T-helper 22 cell (primary cell): Measurements from ENCODE around the gene IGFBP7.

Experiments
- DNase-seq: peaks from one replicate; pipeline ENCODE4 v3.0.0-alpha.2; 2020; ENCODE audit warnings: low read depth

Gene IGFBP7

DNA sequence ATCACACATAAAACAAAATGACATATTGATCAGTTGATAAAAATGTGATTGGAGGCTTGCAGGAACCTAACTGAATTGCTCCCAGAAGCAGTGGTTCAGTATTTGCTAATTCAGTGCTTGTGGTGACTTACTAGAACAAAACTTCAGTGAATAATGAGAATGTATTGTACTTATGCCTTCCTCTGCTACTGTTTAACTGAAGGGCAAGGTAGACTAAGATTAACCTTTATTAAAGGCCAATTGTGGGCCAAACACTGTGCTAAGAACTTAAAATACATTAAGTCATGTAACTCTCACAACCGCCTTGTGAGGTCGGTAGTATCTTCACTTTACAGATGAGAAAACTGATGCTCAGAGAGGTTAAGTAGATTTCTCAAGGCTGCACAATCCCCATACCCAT, 14.9 kb downstream of the IGFBP7 start:
- no peak for DNase-seq

DNA sequence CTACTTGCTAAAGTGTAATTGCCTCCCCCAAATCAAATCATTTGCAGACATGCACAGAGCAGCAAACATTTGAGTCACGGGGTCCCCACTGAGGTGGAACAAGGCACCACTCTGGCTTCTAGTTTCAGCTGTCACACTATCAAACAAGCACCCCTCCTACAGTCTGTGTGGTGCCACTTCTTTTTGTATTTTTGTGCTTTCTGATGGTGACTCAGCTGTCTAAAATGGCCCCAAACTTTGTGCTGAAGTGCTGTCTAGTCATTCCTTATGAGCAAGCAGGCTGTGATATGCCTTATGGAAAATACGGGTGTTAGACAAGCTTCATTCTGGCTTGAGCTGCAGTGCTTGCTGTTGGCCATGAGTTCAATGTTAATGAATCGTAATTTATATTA, 15.4 kb downstream of the IGFBP7 start:
- no peak for DNase-seq

DNA sequence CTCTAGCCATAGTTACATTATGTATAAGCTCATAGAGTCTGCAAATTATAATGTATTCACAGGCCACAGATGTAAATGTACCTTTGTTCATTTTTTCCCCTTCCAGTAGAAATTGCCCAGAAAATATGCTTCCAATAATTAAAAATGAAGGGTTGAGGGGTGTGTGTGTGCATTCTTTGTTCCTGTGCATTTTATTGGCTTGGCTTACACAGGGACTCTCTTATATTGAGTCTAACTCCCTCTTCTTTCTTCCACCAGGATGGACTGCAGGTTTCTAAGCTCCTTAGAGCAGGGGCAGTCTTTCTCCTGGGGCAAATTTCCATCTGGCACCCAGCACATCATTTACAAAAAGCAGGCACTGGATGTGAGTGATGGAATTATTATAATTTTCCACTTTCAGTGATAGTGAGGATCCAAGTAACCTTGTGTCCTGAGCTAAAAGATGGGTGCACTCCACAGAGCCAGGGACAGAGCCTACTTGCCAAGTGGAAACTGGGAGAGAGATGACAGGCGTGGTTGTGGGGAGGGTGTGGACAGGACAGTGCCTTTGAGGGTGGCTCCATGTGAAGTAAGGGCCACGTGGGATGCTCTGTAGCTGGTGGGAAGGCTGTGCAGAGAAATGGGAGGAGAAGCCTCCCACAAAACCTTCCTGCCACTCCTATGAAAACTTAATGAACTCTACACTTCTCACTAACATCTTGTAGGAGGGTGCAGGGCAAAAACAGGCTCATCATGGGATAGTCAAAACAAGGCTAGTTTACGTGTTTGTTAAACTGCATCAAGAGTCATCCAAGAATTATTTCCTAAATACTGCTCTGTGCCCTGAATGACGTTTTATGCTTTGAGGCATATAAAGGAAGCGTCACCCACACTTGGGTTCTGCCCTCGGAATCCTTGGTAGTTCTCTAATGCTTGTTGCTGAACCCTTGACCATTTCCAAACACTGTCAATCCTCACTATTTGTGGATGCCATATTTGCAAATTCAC, 16.0 kb downstream of the IGFBP7 start:
- no peak for DNase-seq

DNA sequence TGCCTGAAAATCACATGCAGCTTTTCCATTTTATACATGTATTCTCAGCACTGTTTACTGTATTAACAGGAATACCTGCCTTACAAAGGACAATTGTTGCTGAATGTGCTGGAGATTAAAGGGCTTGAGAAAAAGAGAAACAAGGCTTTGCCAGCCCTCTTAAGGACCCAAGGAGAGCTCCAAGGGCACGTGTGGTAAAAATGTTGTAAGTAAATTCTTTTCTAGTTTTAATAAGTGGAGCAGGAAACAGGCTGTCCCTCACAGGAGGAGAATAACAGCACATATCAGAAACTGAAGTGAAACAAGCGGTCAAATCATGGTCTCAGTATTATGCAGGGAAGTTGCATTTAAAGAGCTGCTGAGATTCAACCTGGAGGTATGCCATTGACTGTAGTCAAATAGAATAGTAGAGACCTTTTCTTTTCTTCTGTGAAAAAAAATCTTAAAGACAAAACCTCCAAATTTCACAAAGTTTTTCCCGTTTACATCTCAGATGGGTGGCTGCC, 18.5 kb downstream of the IGFBP7 start:
- DNase-seq = no peak

DNA sequence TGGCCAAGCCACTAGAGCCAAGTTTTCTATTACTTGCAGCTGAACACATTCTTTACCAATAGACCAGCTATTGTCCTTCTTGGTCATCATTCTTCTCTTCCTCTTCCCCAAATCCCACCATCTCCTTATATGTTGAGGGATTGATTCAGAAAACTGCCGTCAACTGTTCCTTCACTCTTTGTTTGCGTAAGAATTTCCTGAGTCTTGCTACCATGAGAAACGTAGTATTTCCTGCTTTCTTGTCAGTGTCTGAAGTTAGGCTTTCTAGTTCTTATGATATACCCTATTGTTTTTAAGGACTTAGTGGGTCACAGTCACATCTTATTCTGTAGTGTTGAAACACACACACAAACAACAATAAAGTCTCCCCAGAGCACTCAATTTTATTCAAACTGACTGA, 20.1 kb downstream of the IGFBP7 start:
- DNase-seq = no peak

DNA sequence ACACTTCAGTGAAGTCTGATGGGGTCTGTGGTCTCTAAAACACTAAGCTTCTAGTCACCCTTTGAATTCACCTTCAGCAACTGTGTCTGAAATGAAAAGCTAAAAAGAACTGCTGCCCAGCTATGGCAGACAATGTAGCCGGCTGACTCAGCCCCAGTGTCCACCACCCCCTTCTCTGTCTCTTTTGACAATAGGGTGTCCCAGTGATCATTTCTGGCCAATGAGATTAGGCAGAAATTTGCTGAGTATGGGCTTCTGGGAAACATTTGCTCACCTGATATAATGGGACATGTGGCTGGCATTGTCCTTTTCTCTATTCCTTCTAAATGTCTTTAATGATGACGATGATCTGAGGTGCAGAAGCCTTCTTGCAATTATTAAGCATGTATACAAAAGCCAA, 20.6 kb downstream of the IGFBP7 start:
- no peak for DNase-seq

DNA sequence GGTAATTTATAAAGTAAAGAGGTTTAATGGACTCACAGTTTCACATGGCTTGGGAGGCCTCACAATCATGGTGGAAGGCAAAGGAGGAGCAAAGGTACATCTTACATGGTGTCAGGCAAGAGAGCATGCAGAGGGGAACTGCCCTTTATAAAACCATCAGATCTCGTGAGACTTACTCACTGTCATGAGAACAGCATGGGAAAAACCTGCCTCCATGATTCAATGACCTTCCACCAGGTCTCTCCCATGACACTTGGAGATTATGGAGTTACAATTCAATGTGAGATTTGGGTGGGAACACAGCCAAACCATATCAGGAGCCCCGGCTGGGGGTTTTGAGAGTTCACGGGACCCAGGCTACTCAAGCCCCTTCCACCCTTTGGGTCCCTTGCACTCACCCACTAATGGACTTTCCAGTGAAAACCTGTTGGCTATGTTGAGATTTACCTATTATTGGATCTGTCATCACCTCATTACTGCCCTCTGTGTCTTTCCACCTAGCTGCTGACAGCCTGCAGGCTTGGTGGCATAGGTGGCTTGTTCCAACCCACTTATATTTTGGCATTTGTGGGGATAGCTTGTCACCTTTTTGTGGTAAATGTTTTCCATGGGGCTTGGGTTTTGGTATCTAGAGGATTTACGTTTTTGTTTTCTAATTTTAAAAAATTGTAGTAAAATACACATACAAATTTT, 24.0 kb downstream of the IGFBP7 start:
- no peak for DNase-seq

DNA sequence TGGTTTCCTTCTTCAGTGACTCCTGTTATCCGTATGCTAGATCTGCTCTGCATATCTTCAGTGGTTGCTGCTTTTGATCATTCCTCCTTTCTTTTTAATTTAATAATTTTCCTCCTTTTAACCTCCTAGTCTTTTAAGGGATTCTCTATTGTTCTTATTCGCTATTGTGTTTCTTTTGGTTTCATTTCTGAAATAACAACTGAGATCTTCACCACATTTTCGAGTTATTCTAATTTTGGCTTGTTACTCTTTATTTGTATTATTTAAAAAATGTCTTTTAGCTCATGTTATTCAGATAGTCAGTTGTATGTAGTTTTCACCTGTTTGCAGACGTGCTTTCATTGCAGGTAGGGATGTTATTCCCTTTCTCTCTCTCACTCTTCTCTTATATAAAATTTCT, 24.9 kb downstream of the IGFBP7 start:
- DNase-seq = no peak

DNA sequence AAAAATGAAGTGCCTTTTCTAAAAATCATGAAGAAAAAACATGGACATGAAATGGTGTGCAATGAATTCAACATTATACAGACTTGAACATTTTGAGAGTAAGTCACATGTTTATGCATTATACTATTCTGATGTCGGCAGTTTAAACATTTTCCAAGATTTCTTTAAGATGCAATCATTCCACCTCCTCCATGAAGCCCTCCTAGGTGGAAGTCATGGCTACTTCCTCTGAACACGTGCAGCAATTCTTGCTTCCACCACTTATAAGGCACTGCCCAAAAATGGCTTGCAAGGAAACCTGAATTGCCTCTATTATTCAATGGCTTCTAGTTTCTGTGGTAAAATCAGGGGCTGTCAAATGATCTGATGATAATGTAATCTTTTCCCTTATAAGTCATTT, 25.8 kb downstream of the IGFBP7 start:
- no peak for DNase-seq

DNA sequence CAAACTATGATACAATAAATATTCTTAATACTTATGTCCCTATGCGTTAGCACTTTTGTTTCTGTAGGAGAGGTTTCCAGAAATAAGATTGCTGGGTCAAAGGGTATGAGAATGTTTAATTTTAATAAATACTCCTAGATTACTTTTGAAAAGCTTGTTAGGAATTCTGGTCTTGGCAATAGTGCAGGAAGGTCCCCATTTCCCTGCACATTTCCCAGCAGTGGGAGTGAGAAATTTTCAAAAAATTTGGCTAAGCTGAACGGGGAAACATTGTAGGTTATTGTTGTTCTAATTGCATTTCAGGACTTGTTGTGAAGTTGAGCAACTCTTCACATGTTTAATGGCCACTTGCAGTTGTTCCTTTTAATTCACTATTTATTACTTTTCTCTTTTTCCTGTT, 27.1 kb downstream of the IGFBP7 start:
- no peak for DNase-seq

DNA sequence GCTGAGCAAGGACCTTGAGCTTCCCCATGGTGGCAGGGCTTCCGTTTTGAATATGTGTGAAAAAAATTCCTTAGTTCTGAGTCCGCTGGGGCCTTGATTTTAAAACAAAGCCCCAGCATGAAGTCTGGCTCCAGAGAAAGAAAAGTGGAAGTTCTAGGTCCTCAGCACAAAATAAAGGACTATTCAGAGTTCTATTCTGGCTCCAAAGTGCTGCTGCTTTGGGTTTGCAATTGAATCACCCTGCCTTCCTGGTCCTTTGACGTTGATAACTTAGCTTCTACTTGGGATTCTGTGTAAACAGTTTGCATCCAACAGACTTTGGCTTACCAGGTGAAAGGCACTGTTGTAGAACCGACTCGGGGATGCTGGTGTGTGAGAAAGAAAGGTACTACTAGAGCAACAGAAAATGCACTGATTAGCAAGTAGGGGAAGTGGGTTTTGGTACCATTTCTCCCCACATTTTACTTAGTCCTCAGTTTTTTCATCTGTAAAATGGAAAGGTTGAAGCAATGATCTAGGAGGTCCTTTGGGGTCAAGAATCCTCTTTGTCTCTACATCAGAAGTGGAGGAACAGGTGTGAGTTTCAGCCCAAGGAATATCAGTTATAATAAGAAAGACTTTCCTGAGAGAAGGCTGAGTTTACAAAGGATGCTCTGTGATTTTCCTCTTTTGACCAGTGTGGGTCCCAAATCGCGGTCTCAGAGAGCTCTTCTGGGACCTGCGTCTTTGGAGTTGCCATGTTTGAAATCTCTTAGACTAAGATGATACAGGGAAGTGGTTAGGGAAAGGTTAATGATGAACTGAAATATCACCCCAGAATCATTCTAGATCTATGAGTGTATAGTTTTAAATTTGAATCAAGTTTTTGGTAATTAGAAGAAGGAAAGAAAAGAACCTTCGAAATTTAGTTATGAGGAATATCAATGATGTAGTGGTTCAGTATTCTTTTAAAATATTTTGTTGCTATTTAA, 28.2 kb downstream of the IGFBP7 start:
- no peak for DNase-seq

DNA sequence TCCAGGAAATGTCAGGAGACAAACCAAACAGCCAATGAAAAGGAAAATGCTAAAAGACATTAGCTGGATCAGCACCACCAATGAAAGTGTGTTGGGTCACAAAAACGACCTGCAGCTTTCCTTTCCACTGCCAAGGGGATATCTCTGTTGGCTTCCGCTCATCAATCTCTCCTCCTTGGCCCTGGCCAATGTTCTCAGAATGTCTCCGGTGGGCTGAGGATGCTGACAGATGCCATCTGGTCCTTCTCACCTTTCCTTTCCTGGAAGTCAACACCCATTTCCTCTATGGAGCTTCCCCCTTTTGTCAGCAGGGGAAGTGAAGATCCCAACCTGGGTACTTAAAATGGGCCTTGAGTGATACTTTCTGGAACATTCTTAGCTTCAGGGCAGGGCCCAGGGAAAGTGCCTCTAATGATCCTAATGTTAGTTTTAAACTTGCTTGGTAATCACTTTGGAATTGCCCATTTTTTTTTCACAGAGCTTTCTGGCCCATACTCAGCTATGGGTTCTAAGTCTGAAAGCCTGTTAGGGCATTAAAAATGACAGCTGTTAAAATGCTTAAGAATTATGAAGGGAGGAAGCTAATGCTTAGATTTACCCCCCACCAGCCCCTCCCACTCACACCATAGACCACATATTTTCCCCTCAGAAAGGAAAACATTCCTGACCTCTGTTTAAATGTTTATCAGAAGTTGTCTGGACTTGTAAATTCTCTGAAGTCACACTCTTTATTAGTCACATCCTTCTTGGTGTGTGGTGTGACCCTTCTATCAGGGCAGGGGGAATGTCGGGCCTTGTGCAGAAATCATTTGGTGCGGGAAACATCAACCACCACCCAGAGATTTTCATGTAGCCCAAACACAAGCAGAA, 29.2 kb downstream of the IGFBP7 start:
- DNase-seq = no peak

DNA sequence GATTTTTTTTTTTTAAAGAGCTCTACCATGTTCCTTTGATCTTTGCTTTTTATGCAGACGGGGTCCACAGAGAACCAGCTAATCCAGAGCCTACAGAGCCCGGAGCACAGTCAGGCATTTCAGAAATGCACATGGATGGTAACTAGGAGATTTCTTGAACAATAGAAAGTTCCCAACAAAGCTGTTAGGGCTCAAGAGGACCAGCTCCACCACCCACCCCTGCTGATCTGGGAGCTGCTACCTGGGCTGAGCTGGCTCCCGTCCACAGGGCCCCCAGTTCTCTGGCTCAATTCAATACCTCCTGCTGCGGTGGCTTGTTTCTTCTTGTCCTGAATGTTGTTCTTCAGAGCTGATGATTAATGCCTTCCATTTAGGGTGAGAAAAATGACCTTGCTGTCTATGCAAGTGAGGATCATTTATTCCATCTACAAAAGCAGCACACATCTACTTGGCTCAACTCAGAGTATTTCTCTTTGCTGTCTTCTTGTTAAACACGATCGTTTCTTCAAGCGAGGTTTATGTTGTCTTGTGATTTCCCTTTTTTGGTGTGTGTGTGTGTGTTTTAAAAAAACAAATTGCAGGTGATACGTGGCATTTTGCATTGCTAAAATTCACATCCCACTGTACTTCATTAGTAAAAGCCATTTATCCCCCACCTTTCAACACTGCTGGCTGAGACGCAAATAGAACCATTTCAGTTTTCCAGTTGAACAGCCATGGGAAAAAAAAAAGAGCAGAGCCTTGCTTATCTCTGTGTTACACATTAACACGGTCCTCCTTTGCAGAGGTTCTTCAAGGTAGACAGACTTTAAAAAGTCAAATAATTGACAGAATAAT, 31.3 kb downstream of the IGFBP7 start:
- no peak for DNase-seq

DNA sequence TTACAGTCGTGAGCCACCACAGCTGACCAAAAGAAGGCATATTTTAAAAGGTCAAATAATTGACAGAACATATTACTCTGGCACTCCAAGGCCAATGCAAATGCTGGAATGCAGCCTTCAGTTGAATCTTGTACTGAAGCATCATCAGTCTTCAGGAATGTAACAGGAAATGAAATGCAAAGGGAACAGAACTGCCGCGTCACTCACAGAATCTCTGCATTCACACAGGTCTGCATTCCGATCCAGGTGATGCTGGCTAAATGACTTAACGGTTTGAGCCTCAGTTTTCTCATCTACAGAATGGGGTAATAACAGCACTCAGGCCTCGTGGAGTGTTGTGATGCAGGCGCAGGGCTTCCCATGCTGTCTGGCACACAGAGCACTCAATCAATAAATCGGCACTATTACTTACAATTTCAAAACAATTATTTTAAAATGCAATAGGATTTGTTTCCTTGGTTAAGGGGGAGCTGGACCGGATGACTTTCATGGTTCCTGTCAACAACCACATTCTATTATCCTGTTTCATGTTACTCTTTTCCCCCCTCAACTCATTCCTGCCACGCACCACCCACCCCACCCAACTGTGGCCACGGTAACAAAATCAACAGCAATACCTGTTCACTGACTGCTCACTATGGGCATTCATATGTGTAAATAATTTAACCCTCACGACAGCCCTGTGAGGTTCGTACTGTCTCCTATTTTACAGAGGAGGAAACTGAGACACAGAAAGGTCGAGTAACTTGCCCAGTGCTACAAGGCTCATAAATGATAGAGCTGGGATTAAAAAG, 32.4 kb downstream of the IGFBP7 start:
- no peak for DNase-seq

DNA sequence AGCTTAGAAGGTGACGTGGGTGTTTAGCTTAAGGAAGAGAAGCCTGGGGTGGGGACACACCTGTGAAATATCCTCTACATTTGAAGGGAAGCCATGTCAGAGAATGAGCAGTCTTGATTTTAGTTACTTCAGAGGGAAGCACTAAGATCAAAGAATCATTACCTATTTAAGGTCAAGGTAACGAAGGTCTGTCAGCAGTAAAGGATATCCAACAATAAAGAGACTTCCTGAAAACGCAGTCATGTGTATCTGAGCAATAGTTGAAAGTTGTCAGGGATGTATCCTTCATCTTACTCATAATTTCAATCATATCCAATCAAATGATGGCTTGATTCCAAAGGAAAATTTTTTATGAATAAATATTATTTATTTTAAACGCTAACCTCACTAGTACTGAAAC, 33.5 kb downstream of the IGFBP7 start:
- DNase-seq = no peak

DNA sequence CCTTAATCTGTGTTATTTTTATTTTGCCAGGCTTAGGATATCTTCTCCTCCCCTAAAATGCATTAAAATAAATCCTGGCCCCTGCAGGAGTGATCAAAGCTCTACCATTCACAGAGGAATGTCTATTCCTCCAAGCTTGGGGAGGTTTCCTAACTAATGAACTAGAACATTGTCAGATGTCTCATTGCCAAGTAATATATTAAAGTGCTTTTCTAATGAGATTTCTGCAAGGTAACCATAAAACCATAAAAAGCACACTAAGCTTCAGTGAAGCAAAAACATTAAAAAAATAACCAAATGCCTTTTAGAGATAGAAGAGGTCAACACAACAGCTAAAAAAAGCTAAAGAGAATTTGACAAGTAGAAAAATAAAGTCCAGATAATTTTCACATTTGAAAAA, 34.8 kb downstream of the IGFBP7 start:
- DNase-seq = no peak

DNA sequence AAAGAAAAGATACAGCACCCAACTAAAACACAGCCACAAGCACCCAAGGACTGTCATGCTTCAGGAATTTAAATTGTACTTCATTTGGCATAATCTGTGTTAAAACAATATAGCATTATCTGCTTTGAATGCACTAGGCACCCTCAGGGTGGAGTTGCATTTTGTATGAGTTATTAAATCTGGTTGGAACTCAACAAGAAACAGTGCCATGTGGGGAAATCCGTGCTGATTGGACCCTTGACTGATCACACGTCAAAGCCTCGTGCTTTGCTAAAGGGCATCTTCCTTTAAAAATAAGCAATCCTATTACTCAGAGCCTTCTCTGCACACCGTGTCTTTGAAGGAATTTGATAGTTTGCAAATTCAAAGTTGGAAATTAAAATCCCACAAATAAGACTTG, 35.4 kb downstream of the IGFBP7 start:
- DNase-seq = no peak

DNA sequence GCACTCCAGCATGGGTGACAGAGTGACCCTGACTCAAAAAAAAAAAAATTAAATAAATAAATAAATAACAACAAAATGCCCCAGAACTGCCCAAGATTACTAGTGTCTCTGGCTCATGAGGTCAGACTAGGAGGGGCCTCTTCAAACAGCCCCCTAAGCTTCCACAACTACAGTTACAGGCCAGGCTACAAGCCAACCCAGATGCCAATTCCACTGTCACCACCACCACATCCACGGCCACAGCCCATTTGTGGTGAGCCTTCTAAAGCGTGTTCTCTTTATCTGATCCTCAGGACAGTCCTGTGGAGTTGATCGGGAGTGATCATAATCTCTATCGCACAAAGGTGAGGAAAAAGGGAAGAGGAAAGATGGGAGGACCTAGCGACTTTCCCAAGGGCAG, 36.6 kb downstream of the IGFBP7 start:
- no peak for DNase-seq

DNA sequence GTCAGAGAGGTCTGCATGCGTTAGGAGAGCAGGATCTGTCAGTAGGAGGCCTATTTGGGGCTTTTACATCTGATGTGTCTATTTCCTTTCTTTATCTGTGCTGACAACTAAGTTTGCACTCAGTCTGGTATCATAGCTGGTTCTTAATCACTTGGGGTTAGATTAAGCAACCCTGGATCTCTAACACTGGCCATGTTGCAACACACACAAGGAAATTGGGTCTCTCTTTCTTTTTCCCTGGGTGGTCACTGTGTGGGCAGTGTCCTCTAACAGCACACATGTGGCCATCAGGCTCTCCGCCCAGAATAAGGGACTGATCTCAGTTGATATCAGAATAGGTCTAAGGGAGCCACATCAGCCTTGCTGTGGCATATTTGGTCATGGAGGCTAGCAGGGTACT, 38.9 kb downstream of the IGFBP7 start:
- DNase-seq = no peak
